ENCODE results near the gene ETV4. TPM values are rescaled to one million over a fixed set of nuclear protein-coding genes. Genes with fewer than 3 reads are reported as not detected.
A peak's percentile ranks its signal among the peaks of the same experiment; 100 is the strongest.

Gene ETV4
- total RNA-seq: 1 to 10 TPM; 2.9 to 3.3 TPM

DNA sequence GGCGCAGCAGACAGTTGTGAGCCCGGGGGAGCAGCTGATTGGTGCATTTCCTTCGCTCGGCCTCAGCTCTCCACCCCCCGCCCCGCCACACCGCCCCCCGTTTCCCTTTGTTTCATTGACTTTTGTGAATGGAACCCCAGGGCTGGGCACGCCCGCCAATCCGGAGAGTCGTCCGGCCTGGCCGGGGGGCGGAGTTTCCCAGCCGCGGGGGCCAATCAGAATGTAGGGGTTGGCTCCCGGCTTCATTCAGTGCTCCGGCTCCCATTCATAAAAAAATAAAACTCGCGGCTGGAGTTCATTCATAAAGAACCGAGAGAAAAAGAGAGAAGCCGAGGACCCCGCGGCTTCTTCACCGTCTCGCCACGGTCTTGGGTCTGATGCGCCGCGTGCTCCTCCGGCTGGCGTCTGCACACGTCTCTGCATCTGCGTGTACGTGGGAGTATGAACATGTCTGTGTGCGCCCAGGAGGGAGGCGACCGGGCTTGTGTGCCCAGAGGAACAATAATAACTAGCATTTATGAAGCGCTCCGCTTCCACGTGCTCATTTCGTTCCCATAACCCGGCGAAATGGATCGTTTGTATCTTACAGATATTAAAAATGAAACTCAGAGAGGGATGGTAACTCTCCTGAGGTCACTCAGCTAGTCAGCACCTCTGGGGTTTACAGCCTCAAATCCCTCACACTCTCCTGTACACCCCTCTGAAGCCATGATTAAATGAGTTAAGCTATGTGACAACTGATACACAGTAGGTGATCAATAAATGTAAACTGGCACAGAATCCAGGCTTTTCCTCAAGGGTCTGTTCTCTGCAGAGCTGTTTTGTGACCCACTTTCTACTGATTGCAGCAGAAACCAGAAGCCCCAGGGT, at the start of gene ETV4:
Gene ETV4 (minus strand): TSS at position 22 of the 870 bp plus-strand sequence. CDS start 723 bp downstream, outside the sequence.
- H3K27me3 Mint-ChIP-seq: peaks cover 49% of the 10 kb centered on the region
- POLR2A ChIA-PET: interaction anchor here (0.6 to 1.9 kb wide), 2 partner anchors 178 to 186 kb away, joined by 3 to 9 read pairs; no protein-coding TSS in a partner anchor
- peak; percentile 94 for ATAC-seq

DNA sequence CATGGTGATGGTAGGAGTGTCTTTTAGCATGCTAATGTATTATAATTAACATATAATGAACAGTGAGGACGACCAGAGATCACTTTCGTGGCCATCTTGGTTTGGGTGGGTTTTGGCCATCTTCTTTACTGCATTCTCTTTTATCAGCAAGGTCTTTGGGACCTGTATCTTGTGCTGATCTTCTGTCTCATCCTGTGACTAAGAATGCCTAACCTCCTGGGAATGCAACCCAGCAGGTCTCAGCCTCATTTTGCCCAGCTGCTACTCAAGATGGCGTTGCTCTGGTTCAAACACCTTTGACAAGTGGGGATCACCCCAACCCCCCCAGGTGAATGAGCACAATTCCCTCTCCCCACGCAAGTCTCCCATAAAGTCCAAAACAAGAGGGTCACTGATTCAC, 49.3 kb upstream of the ETV4 start:
- Mint-ChIP-seq H3K9me3 (ENCODE audit: low read depth) (no peaks in the 10 kb centered on the region), H3K27ac (no peak overlapping the region), H3K4me3 (no peak overlapping the region), H3K4me1 (peaks cover 4% of the 10 kb centered on the region), H3K36me3 (ENCODE audit: low read depth) (no peaks in the 10 kb centered on the region), H3K27me3 (peaks cover 2% of the 10 kb centered on the region)
- CTCF ChIA-PET: no interaction called here
- POLR2A ChIA-PET: no interaction called here
- intact Hi-C loops (cut with DNase I, micrococcal nuclease): no loop called here
- DNase-seq (no peak), ATAC-seq (no peak)

More for the DNA sequence above, at the start of gene ETV4:
- peaks cover 17% of the 10 kb centered on the region for H3K4me1 Mint-ChIP-seq
- peak within 1 kb of the TSS; percentile 75 for H3K4me3 Mint-ChIP-seq
- intact Hi-C loops (cut with DNase I, micrococcal nuclease): loop anchor here in 1 of 2 experiments (1.0 to 2.0 kb wide), 6 partner anchors 62 to 233 kb away; partner anchors contain the start of genes DHX8 and MEOX1
- no peaks in the 10 kb centered on the region for H3K36me3 Mint-ChIP-seq (ENCODE audit: low read depth)
- CTCF ChIA-PET: interaction anchor here (0.6 to 2.4 kb wide), 5 partner anchors 24 to 1041 kb away, joined by 3 to 19 read pairs (median 3); no protein-coding TSS in a partner anchor
- peak within 1 kb of the TSS; percentile 16 for H3K27ac Mint-ChIP-seq
- peak; percentile 96 for DNase-seq
- H3K9me3 Mint-ChIP-seq (ENCODE audit: low read depth): no peaks in the 10 kb centered on the region

GRCh38 chr17:43591779-43592562, 45.8 kb upstream of the ETV4 start:
- H3K36me3 Mint-ChIP-seq (ENCODE audit: low read depth): no peaks in the 10 kb centered on the region
- ATAC-seq: no peak
- no peaks in the 10 kb centered on the region for H3K9me3 Mint-ChIP-seq (ENCODE audit: low read depth)
- no peak overlapping the region for H3K27ac Mint-ChIP-seq
- ChIA-PET POLR2A (no interaction called here), CTCF (interaction anchor here (0.7 to 2.4 kb wide), 6 partner anchors 15 to 212 kb away, joined by 3 to 7 read pairs (median 4); no protein-coding TSS in a partner anchor)
- no peaks in the 10 kb centered on the region for H3K4me1 Mint-ChIP-seq
- intact Hi-C loops (cut with DNase I, micrococcal nuclease): no loop called here
- H3K27me3 Mint-ChIP-seq: peaks cover 2% of the 10 kb centered on the region
- no peak overlapping the region for H3K4me3 Mint-ChIP-seq
- no peak for DNase-seq

- Mint-ChIP-seq H3K27me3 (peaks cover 1% of the 10 kb centered on the region), H3K4me1 (no peaks in the 10 kb centered on the region), H3K9me3 (ENCODE audit: low read depth) (no peaks in the 10 kb centered on the region), H3K4me3 (no peak overlapping the region), H3K27ac (no peak overlapping the region), H3K36me3 (ENCODE audit: low read depth) (no peaks in the 10 kb centered on the region)
- POLR2A ChIA-PET: no interaction called here
- no peak for ATAC-seq
- DNase-seq: no peak
- CTCF ChIA-PET: interaction anchor here (0.7 to 2.4 kb wide), 6 partner anchors 8 to 213 kb away, joined by 3 to 7 read pairs (median 4); no protein-coding TSS in a partner anchor
- intact Hi-C loops (cut with DNase I, micrococcal nuclease): no loop called here
Measured at GRCh38 chr17:43591001-43591400, 44.9 kb upstream of the ETV4 start.

DNA sequence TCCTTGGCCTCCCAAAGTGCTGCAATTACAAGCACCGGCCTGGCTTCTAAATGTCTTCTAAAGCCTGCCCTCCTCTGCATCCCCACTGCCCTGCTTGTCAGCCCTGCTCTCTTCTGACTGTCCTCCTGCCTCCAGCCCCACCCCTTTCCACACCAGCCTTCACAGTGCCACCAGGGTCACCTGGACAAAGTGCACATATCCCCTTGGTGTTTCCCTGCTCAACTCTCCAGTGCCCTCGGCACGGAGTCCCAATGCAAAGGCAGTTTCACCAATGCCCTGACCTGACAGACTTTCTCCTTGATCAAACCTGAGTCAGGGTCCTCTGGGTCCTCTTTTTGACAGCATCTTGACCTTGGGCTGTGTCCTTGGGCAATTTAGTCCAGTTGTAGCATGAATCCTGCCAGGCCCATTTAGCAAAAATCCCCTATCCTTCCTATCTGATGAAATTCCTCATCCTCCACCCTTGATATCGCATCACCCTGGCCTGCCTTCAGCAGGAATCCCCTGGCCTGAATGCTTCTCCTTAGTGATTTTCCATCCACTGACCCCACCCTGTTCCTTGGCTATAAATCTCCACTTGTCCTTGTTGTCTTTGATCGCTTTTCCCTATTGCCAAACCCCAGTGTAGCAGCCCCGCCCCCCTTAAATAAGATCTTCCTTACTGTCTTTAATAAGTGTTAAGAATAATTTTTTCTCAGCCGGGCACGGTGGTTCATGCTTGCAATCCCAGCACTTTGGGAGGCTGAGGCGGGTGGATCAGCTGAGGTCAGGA, 42.7 kb upstream of the ETV4 start:
- no peak for ATAC-seq
- Mint-ChIP-seq H3K36me3 (ENCODE audit: low read depth) (no peaks in the 10 kb centered on the region), H3K27me3 (no peaks in the 10 kb centered on the region), H3K27ac (no peak overlapping the region), H3K4me1 (no peaks in the 10 kb centered on the region), H3K4me3 (no peak overlapping the region), H3K9me3 (ENCODE audit: low read depth) (no peaks in the 10 kb centered on the region)
- CTCF ChIA-PET: interaction anchor here (0.7 to 1.5 kb wide), 2 partner anchors 172 to 1667 kb away, joined by 3 to 5 read pairs; no protein-coding TSS in a partner anchor
- POLR2A ChIA-PET: no interaction called here
- no peak for DNase-seq
- intact Hi-C loops (cut with DNase I, micrococcal nuclease): no loop called here

DNA sequence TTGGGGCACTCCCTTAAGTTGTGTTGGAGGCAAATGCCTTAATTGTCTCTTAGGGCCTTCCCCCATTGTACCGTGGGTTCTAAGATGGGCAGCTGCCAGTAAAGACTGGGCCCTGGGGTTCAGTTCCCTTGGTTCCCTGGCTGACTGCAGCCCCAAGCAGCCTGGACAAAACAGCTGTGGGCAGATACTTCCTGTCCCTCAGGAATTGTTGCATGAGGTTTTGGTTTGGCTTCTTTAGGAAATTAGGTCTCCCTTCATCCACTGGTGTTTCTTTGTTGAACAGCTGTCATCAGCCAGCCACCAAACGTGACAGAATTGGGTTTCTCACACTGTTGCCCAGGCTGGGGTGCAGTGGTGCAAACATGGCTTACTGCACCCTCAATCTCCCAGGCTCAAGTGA, 42.0 kb upstream of the ETV4 start:
- H3K36me3 Mint-ChIP-seq (ENCODE audit: low read depth): no peaks in the 10 kb centered on the region
- H3K9me3 Mint-ChIP-seq (ENCODE audit: low read depth): no peaks in the 10 kb centered on the region
- DNase-seq (no peak), ATAC-seq (no peak)
- ChIA-PET CTCF (interaction anchor here (0.7 to 1.5 kb wide), 3 partner anchors 15 to 1667 kb away, joined by 3 to 5 read pairs (median 4); no protein-coding TSS in a partner anchor), POLR2A (no interaction called here)
- no peak overlapping the region for H3K27ac Mint-ChIP-seq
- intact Hi-C loops (cut with DNase I, micrococcal nuclease): no loop called here
- H3K4me3 Mint-ChIP-seq: no peak overlapping the region
- H3K27me3 Mint-ChIP-seq: no peaks in the 10 kb centered on the region
- H3K4me1 Mint-ChIP-seq: no peaks in the 10 kb centered on the region

DNA sequence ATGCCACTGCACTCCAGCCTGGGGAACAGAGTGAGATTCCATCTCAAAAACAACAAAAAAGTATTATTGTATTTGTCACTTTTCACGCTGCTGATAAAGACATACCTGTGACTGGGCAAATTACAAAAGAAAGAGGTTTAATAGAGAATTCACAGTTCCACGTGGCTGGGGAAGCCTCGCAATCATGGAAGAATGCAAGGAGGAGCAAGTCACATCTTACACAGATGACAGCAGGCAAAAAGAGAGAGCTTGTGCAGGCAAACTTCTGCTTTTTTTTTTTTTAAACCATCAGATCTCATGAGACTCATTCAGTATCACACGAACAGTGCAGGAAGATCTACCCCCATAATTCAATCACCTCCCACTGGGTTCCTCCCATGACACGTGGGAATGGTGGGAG, 41.5 kb upstream of the ETV4 start:
- Mint-ChIP-seq H3K36me3 (ENCODE audit: low read depth) (no peaks in the 10 kb centered on the region), H3K27me3 (no peaks in the 10 kb centered on the region), H3K27ac (no peak overlapping the region), H3K4me3 (no peak overlapping the region), H3K9me3 (ENCODE audit: low read depth) (no peaks in the 10 kb centered on the region), H3K4me1 (no peaks in the 10 kb centered on the region)
- POLR2A ChIA-PET: no interaction called here
- no peak for DNase-seq
- intact Hi-C loops (cut with DNase I, micrococcal nuclease): no loop called here
- CTCF ChIA-PET: interaction anchor here (0.7 to 1.5 kb wide), 2 partner anchors 15 to 173 kb away, joined by 4 to 5 read pairs; no protein-coding TSS in a partner anchor
- ATAC-seq: no peak

DNA sequence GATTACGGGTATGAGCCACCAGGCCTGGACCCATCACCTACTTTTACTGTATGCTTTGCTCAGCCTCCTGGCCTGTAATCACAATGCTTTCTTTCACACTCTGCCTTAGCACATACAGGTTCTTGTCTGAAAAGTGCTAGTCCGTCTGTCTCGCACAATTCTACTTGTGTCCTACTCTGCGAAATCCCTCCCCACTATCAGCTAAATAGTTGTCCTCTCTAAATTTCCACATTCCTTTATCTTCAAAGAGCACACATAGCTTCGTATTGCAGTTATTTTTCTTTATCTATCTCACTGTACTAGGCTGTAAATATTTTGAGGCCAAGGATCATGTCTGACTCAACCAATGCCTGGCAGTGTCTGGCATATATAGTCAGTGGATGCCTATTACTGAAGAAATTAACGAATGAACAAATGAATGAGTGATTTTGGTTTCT, 38.5 kb upstream of the ETV4 start:
- no peak for ATAC-seq
- CTCF ChIA-PET: interaction anchor here (0.8 to 1.7 kb wide), 4 partner anchors 9 to 179 kb away, joined by 3 to 9 read pairs (median 3); no protein-coding TSS in a partner anchor
- no peak overlapping the region for H3K4me3 Mint-ChIP-seq
- H3K9me3 Mint-ChIP-seq (ENCODE audit: low read depth): no peaks in the 10 kb centered on the region
- POLR2A ChIA-PET: interaction anchor here (0.6 kb wide), 1 partner anchor 985 kb away, joined by 9 read pairs; no protein-coding TSS in a partner anchor
- H3K4me1 Mint-ChIP-seq: no peaks in the 10 kb centered on the region
- intact Hi-C loops (cut with DNase I, micrococcal nuclease): no loop called here
- H3K27ac Mint-ChIP-seq: no peak overlapping the region
- DNase-seq: no peak
- peaks cover 3% of the 10 kb centered on the region for H3K27me3 Mint-ChIP-seq
- no peaks in the 10 kb centered on the region for H3K36me3 Mint-ChIP-seq (ENCODE audit: low read depth)

- DNase-seq: no peak
- Mint-ChIP-seq H3K27ac (no peak overlapping the region), H3K36me3 (ENCODE audit: low read depth) (no peaks in the 10 kb centered on the region), H3K4me1 (peaks cover 13% of the 10 kb centered on the region), H3K9me3 (ENCODE audit: low read depth) (no peaks in the 10 kb centered on the region), H3K27me3 (peaks cover 5% of the 10 kb centered on the region), H3K4me3 (no peak overlapping the region)
- intact Hi-C loops (cut with DNase I, micrococcal nuclease): no loop called here
- ChIA-PET POLR2A (no interaction called here), CTCF (interaction anchor here (0.8 to 1.7 kb wide), 3 partner anchors 17 to 181 kb away, joined by 3 to 9 read pairs (median 3); no protein-coding TSS in a partner anchor)
- no peak for ATAC-seq
Measured at GRCh38 chr17:43583332-43583731, 37.2 kb upstream of the ETV4 start.

- no peak for ATAC-seq
- H3K27me3 Mint-ChIP-seq: peaks cover 5% of the 10 kb centered on the region
- no peaks in the 10 kb centered on the region for H3K9me3 Mint-ChIP-seq (ENCODE audit: low read depth)
- peaks cover 13% of the 10 kb centered on the region for H3K4me1 Mint-ChIP-seq
- CTCF ChIA-PET: no interaction called here
- no peaks in the 10 kb centered on the region for H3K36me3 Mint-ChIP-seq (ENCODE audit: low read depth)
- no peak overlapping the region for H3K4me3 Mint-ChIP-seq
- no peak overlapping the region for H3K27ac Mint-ChIP-seq
- POLR2A ChIA-PET: no interaction called here
- DNase-seq: no peak
- intact Hi-C loops (cut with DNase I, micrococcal nuclease): no loop called here
Measured at GRCh38 chr17:43581613-43582012, 35.5 kb upstream of the ETV4 start.
